ENCODE data around the gene SPDL1. TPM values are rescaled to one million over a fixed set of nuclear protein-coding genes. Genes with fewer than 3 reads are reported as not detected.

SPDL1 gene
- total RNA-seq, 4 donors from 2014 or later: 5.8 to 19.2 (median 9.9) TPM

- no peak for TF ChIP-seq CTCF (IDR thresholded peaks at IDR 0.05; ENCODE audit: low read depth)
Measured at GRCh38 chr5:169584998-169585451, 1.5 kb downstream of the SPDL1 start.

- TF ChIP-seq CTCF (IDR thresholded peaks at IDR 0.05; ENCODE audit: low read depth): no peak
Measured at GRCh38 chr5:169590602-169591001, 7.0 kb downstream of the SPDL1 start.

GRCh38 chr5:169591636-169592035 lies 8.1 kb downstream of the SPDL1 start:
- no peak for TF ChIP-seq CTCF (IDR thresholded peaks at IDR 0.05; ENCODE audit: low read depth)

- TF ChIP-seq CTCF (IDR thresholded peaks at IDR 0.05; ENCODE audit: low read depth): no peak
Measured at GRCh38 chr5:169592937-169593650, 9.5 kb downstream of the SPDL1 start.

GRCh38 chr5:169595172-169595820 lies 11.7 kb downstream of the SPDL1 start:
- no peak for TF ChIP-seq CTCF (IDR thresholded peaks at IDR 0.05; ENCODE audit: low read depth)

- no peak for TF ChIP-seq CTCF (IDR thresholded peaks at IDR 0.05; ENCODE audit: low read depth)
Measured at GRCh38 chr5:169599451-169599850, 15.9 kb downstream of the SPDL1 start.

GRCh38 chr5:169602535-169602934 lies 19.0 kb downstream of the SPDL1 start:
- TF ChIP-seq CTCF (IDR thresholded peaks at IDR 0.05; ENCODE audit: low read depth): no peak
